AG08395 (cell line): ENCODE measurements around the gene DSG4.

ENCODE experiments used
- DNase-seq: peaks from one replicate; pipeline ENCODE4 v3.0.0; 2012; ENCODE audit warnings: mixed read lengths, low spot score

DSG4 gene

GRCh38 chr18:31410716-31411483 is 34.3 kb downstream of the DSG4 start:
- DNase-seq, result no peak

GRCh38 chr18:31413137-31413536 is 36.6 kb downstream of the DSG4 start:
- DNase-seq, result no peak

GRCh38 chr18:31417850-31418249 is 41.3 kb downstream of the DSG4 start:
- DNase-seq, result no peak

- DNase-seq, result no peak
These were observed 42.9 kb downstream of the DSG4 start for GRCh38 chr18:31419457-31419932.

GRCh38 chr18:31420032-31420431 is 43.5 kb downstream of the DSG4 start:
- no peak for DNase-seq

- no peak for DNase-seq
These were observed 43.9 kb downstream of the DSG4 start for GRCh38 chr18:31420524-31420923.

GRCh38 chr18:31424383-31424988 is 47.9 kb downstream of the DSG4 start:
- DNase-seq, result no peak

GRCh38 chr18:31426021-31426420 is 49.4 kb downstream of the DSG4 start:
- no peak for DNase-seq

- no peak for DNase-seq
These were observed 50.4 kb downstream of the DSG4 start for GRCh38 chr18:31426871-31427406.

GRCh38 chr18:31428211-31428610 is 51.6 kb downstream of the DSG4 start:
- no peak for DNase-seq

GRCh38 chr18:31429623-31430022 is 53.0 kb downstream of the DSG4 start:
- DNase-seq, result no peak

- no peak for DNase-seq
These were observed 53.5 kb downstream of the DSG4 start for GRCh38 chr18:31430072-31430471.

GRCh38 chr18:31430554-31430953 is 54.0 kb downstream of the DSG4 start:
- DNase-seq, result no peak

- DNase-seq, result no peak
These were observed 55.7 kb downstream of the DSG4 start for GRCh38 chr18:31432316-31432715.

- no peak for DNase-seq
These were observed 60.2 kb downstream of the DSG4 start for GRCh38 chr18:31436825-31437224.

- no peak for DNase-seq
These were observed 61.8 kb downstream of the DSG4 start for GRCh38 chr18:31438402-31438801.

- no peak for DNase-seq
These were observed 63.3 kb downstream of the DSG4 start for GRCh38 chr18:31439807-31440325.

GRCh38 chr18:31440787-31441186 is 64.2 kb downstream of the DSG4 start:
- DNase-seq, result no peak

GRCh38 chr18:31441493-31441892 is 64.9 kb downstream of the DSG4 start:
- no peak for DNase-seq

GRCh38 chr18:31444142-31444541 is 67.6 kb downstream of the DSG4 start:
- DNase-seq, result no peak

GRCh38 chr18:31445908-31446307 is 69.3 kb downstream of the DSG4 start:
- DNase-seq, result no peak

GRCh38 chr18:31446854-31447253 is 70.3 kb downstream of the DSG4 start:
- DNase-seq, result no peak

- no peak for DNase-seq
These were observed 71.1 kb downstream of the DSG4 start, which contains the start of gene DSG3 for GRCh38 chr18:31447530-31448191. TSS of gene DSG3 (plus strand) at chr18:31447741. CDS start at chr18:31447878, 137 bp downstream.
